GM18858 (cell line): ENCODE results near the gene RBM11.
"Not testable (repeated sequence)": the region's sequence is repeated elsewhere in the genome, so short reads cannot be mapped to it uniquely, and the experiment has no call there.

Experiments
- ATAC-seq: cut with Tn5 transposase; IDR thresholded peaks from one replicate; pipeline ENCODE4 v1.9.1; 2021; ENCODE audit not compliant: unreplicated experiment

Gene RBM11, protein sequence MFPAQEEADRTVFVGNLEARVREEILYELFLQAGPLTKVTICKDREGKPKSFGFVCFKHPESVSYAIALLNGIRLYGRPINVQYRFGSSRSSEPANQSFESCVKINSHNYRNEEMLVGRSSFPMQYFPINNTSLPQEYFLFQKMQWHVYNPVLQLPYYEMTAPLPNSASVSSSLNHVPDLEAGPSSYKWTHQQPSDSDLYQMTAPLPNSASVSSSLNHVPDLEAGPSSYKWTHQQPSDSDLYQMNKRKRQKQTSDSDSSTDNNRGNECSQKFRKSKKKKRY

DNA sequence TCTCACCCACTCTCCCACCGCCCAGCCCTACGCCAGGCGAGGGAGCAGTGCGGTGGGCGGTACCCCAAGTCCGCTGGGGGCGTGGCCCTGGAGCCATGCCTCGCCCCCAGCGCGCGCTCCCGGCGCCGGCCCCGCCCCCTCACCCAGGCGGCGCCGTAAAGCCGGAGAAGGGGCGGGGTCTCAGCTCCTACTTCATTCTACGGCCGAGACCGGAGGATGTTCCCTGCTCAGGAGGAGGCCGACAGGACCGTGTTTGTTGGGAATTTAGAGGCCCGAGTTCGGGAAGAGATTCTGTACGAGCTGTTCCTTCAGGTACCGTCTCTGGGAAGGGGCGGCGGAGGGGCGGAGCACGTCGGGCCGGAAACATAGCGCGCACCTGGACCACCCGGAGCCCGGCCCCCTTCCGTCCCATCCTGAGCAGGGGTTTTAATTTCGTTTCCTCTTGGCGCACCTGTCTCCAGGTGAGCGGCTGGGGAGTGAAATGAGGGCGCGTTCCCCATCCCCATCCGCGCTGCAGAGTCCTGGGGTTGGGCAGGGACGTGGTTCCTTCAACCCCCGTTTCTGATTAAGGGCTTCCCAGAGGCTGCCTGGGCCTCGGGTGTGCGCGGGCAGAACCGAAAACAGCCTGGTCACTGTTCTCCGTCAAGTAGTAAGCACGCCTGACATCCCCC is at the start of gene RBM11:
TSS of gene RBM11 (plus strand) at position 187 of the 671 bp plus-strand sequence. CDS start at position 217, 30 bp downstream.
- ATAC-seq: peak; percentile 93

DNA sequence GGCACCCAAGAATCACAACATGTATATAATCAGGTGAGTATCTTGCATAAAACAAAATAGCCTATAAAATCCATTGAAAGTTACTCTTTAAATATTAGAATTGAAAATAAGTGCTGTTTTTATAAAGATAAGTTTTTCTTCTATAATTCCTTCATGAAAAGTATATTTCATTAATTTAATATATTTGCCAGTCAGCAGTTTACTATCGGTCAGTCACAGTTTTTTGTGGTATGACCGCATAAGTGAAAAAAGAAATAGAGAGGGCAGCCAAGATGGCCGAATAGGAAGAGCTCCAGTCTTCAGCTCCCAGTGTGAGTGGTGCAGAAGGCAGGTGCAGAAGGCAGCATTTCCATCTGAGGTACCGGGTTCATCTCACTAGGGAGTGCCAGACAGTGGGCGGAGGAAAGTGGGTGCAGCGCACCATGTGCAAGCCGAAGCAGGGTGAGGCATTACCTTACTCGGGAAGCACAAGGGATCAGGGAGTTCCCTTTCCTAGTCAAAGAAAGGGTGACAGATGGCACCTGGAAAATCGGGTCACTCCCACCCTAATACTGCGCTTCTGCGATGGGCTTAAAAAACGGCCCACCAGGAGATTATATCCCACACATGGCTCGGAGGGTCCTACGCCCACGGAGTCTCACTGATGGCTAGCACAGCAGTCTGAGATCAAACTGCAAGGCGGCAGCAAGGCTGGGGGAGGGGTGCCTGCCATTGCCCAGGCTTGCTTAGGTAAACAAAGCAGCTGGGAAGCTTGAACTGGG is 49.3 kb upstream of the RBM11 start:
- ATAC-seq: not testable (repeated sequence)

DNA sequence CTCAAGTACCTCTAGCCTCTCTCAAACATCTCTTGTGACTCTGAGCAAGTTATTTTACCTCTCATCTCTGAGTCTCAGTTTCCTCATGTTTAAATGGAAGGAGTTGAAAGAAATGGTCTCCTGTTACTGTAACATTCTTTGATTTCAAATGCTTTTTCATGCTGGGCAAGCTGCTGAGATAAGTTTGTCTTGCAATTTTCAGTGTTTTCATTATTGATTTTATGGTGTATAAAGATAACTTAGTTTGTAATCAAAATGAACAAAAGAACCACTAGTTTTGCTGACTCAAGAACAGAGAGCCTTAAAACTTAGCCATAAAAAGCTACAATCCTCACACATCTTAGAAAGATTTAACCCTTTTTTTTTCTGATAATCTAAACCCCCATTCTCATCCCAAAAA is 9.7 kb upstream of the RBM11 start:
- ATAC-seq: no peak

DNA sequence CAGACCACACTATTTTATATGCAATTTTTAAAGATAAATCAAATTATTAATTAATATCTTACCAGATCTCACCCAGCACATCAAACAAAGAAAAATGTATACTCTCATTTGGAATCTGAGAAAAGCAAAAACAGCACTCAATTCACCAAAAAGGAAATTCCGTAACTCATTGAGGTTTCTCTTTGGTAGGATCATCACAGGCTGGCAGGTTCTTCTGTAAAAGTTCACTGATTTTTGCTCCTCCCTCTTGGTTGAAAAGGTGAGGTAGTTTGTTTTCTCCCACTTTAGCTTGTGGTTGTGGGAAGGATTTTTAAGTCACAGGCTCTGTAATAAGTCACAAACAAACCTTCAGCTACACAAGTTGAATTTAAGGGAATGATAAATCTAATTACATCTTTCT is 5.2 kb upstream of the RBM11 start, which contains the start of gene LIPI:
TSS of gene LIPI (minus strand) at position 218 of the 400 bp plus-strand sequence. CDS start at position 108, 110 bp downstream.
- no peak for ATAC-seq

DNA sequence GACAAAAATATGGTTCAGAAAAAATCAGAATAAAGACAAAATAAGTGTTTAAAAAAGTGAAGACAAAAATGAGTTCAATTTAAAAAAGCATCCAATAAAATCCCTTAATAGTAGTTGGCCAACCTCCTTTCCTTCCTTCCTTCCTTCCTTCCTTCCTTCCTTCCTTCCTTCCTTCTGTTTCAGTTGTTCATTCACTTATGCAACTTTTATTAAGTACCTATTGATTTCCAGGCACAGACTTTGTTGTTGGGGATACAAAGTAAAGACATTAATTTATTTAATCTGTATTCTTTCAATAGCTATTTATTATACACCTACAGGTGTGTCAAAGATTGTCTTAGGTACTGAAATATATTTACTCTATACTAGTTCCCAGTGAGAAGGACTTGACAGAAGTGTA is 2.8 kb upstream of the RBM11 start:
- no peak for ATAC-seq

DNA sequence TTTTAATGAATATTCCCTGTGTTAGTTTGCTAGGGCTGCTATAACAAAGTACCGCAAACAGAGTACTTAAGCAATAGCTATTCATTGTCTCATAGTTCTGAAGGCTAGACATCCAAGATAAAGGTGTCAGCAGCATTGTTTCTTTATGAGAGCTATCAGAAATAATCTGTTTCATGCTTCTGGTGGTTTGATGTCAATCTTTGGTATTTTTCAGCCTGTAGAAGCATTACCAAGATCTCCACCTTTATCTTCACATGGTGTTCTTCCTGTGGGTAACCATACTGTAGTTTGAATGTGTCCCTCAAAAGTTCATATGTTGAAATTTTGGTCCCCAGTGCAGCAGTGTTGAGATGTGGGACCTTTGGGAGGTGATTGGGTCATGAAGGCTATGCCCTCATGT is 7.4 kb downstream of the RBM11 start:
- ATAC-seq: no peak

DNA sequence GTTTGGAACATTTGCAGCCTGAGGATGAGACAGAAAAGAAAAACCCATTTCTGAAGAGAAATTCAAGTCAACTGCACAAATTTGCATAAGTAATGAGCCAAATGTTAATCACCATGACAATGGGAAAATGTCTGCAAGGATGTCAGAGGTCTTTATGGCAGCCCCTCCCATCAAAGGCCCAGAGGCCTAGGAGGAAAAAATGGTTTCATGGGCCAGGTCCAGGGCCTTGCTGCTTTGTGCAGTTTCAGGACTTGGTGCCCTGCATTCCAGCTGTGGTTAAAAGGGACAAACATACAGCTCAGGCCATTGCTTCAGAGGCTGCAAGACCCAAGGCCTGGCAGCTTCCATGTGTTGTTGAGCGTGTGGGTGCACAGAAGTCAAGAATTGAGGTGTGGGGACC is 13.4 kb downstream of the RBM11 start:
- no peak for ATAC-seq

DNA sequence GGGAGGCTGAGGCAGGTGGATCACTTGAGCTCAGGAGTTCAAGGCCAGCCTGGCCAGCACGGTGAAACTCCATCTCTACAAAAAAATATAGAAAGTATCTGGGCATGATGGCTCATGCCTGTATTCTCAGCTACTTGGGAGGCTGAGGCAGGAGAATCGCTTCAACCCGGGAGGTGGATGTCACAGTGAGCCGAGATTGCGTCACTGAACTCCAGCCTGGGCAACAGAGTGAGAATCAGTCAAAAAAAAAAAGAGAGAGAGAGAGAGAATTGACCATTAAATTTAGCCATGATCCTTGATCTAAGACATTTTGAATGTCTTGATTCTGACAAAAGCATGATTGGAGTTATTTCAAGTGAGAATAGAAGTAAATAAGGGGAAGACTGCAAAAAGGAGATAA is 19.1 kb downstream of the RBM11 start:
- ATAC-seq: no peak

DNA sequence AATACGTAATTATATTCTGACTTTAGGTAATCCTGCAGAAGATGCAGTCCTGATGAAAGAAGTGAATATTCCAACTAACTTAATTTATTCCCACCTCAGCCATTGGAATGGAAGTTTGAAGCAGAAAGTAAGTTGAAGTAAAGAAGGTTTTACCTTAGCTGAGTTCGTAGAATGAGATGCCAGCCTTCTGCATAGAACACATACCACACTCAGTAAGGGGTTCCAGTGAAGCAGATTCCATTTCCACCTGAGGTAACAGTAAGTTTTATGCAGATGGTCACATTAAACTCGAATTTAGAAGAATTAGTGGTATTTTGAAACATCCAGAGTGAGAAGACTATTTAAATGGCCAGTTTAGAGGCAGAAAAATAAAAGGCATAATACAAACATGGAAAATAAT is 20.2 kb downstream of the RBM11 start:
- no peak for ATAC-seq

DNA sequence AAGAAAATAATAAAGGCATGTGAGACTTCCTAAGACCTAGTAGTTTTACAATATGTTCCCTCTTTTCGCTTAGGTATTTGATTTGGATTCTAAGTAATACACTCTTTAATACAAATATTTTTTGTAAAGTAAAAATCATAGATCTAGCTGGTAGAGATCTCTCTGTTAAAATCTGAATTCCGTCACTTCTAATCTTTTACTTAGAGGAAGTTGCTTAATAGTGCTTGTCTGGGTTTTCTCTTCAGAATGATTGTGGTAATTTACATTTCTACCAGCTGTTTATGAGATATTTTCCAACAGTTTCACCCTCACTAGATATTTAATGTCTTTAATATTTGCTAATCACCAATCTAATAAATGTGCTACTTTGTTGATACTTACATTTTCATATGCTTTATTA is 23.3 kb downstream of the RBM11 start:
- no peak for ATAC-seq

DNA sequence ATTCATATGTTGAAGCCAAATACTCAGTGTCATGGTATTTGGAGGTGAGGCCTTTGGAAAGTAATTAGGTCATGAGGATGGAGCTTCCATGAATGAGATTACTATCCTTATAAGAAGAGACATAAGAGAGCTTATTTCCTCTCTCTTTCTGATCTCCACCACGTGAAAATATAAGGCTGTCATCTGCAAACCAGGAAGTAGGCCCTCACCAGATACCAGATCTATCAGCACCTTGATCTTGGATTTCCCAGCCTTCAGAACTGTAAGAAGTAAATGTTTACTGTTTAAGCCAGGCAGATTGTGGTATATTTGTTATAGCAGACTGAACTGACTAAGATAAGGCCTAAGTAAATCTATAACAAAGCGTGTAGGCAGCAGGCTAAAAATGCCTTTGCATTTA is 25.3 kb downstream of the RBM11 start:
- ATAC-seq: no peak

DNA sequence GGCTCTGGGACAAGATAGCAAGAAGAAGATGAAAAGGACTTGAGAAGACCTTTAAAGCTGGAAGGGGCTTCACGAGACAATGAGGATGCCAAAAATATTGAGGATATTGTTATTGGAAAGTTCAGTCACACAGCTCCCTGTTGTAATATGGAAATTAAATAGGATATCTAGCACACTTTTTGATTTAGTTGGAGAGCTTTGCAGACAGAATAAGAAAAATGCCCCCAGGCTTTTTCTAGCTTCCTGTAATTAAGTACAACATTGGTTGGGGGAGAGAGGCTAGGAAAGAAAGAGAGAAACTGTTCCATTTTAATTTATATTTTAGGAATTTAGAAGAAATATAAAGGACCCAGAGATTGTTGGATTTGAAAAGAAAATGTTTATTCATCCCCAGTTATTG is 27.5 kb downstream of the RBM11 start:
- no peak for ATAC-seq

DNA sequence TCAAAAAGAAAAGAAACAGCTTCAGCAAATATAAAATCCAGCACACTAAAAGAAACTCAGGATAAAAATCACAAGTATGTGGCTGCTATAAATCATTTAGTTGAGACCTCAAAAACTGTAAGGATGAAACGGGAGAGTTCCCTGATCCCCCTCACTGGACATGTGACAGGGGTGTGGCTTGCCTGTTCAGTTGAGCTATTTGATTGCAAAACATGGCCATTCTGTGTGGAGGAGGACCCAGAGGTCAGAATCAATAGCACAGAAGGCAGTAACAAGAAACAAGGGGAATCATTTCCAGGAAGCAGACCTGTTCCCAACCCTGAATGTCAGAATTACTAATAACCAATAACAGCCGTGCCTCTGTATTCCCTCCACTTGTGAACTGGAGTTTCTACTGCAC is 27.9 kb downstream of the RBM11 start:
- ATAC-seq: no peak

DNA sequence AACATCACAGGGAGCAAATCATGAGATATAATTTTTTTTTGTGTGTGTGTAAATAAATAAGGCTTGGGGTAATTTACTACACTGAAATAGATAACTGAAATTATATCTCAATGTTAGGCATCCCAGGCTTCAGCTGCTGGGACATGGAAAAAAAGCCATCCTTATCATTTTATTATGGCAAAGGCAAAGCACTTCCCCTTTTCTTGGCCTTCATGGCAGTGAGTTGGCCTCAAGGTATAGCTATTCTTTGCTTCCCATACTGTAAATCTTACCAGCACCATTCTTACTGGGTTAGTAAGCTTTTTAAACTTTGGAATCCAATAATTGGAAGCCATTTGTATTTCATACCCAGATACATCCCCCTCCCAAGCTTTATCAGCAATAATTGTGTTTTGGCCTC is 29.0 kb downstream of the RBM11 start:
- ATAC-seq: no peak

DNA sequence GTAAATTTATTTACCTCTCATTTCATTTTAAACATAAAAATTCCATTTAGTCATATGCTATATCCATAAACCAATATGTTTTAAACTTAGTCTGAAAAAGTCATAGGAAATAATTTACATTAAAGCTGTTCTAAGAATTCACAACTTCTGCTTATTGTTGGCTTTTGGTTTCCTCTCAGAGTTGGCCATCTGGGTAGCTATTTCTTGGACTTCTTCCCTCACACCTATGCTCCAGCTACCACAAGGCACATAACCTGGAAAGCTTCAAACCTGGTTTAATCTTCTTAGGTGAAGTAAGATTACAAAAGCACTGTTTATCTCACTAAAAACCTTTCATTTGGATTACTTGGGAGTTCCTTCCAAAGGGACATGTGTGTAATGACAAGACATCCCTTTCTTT is 29.8 kb downstream of the RBM11 start:
- ATAC-seq: no peak

DNA sequence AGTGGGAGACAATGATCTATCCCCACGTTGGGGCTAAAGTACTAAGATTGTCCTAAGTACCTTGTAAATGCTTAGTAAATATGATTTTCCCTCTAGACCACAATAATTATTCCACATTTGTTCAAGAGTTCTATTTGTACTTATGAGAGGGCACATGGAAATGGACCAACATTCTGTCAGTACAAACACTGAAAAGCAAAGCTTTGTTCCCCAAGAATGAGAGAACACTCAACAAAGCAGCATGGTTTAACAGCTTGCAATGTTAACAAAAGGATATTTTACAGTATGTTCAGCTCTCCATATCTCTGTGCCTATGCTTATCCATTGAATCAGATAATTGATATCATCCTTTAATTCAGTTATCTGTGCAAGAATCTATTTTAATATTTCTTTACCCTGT is 35.4 kb downstream of the RBM11 start:
- no peak for ATAC-seq

DNA sequence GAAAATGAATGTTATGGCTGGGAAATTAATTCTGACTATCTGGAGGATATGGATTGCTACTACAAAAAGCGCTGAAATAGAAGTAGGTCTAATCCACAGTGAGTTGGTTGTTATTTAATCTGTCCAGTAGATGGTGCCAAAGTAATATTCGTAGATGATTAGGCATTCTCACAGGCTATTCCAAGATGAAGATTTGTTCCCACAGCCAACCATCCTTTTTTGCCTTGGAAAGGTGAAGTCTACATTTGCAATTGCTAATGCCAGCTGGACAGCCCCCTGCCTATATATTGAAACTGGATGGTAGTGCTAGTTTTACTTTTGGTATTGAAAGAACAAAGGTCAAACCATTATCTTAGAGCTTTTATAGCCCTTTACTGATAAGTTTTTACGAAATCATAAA is 43.8 kb downstream of the RBM11 start:
- ATAC-seq: no peak

DNA sequence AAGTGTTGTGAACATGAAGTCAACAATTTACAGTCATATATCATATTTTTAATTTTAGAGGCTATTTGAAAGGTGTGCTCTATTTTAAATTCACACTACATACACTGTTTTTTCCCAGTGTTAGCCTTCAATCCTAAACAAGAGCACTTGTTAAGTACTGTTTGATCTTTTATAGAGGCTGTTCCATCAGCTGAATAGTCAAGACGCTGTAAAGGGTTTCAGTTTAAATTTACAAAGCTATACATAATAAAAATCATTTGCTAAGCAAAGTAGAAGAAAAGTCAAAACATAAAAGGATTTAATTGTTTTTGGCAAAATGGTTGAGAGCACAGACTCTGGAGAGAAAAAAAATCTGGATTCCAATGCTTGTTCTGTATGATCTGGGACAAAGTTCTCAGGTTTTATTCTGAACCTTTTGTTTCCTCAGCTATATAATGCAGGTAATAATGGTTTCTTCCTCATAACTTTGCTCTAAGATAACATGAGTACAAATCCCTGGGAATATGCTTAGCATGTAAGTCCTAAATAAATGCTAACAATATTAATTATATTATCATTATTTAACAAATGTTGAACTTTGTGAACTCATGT is 44.3 kb downstream of the RBM11 start:
- ATAC-seq: no peak

DNA sequence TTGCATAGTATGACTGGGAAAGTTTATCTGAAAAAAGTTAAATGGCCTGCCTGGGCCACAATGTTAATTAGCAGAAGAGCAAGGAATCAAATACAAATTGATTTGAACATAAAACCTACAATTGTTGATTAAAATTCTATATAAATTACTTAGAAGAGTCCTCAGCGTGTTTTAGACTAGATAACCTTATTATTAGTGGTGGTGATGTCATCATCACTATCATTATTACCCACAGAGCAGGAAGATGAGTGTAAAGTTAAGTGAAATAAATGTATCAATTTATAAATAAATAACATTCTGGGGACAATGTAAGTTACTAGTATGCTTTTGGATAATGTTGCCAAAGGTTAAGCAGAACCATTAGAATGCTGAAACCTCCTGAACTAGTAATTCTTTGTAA is 46.1 kb downstream of the RBM11 start:
- ATAC-seq: no peak

DNA sequence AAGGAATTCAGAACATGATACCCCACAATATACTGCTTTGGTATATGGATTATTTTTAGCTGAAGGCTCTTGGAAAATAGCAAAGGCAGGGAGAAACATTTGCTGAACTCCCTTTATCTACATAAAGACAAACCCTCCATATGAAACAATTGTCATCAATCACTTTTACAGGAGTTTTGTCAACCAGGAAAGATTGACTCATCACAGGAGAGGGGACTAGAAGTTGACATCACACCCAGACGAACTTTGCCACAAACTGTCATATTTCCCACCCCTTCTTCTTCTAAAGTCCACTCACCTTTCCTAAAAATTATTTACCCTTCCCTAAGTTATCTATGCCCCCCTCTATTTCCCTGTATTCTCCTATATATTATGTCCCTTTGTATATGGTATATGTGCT is 47.9 kb downstream of the RBM11 start:
- ATAC-seq: no peak

DNA sequence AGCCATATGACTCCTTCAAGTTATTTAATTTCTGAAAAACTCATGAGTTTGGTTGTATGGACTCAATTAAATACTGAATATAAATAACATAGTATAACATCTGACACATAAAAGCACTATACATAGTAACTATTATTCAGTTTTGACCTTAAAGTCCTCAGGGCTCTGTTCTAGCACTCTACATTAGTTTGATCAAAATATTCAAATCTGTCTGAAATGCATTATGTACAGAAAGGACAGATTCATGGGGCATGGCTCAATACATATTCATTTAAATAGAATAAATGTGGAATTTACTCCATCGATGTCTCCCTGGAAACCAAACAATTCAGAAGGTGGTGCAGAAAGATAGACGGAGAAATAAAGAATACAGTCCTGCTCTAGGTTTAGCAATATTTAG is 49.1 kb downstream of the RBM11 start:
- ATAC-seq: no peak

DNA sequence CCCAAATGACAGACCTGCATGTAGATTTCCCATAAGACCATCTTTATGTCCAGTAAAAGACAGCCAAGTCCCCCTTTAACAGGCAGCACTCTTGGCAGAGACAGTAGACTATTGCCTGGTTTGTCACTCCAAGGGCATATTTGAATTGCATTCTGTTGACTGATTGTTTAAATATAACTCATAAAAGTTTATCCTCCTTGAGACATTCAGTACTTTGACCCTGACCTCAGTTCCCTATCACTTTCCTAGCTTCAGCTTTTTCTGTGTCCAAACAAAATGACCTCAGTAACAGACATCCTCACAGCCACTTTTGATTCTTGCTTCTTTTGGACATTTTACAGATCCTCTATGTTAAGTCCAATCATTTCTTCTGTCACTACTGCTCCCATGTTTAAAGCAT is 51.1 kb downstream of the RBM11 start:
- no peak for ATAC-seq
